H1 (cell line): ENCODE measurements around the gene SND1. TPM values are rescaled to one million over a fixed set of nuclear protein-coding genes. Genes with fewer than 3 reads are reported as not detected.

Source experiments
- CTCF ChIA-PET: fragments of 300-600 bp; sonication (Branson Sonifier 250); formaldehyde crosslinking; loops from one replicate; lab custom pipeline; 2021; ENCODE audit not compliant: partially characterized antibody; lab: Charles Lee
- POLR2A ChIA-PET: fragments of 300-600 bp; sonication (Branson Sonifier 250); formaldehyde crosslinking; loops from one replicate; lab custom pipeline; 2021; ENCODE audit warnings: inconsistent platforms; ENCODE audit not compliant: partially characterized antibody; lab: Charles Lee
- DNase-seq, 2 experiments: peaks; one replicate each; pipeline versions ENCODE4 v3.0.0 to v3.0.0-alpha.2; 2010 to 2022; ENCODE audit warnings: low spot score in 2 of 2, low read depth in 1 of 2, mixed read lengths in 1 of 2
- FAIRE-seq: peaks from 2 replicates; lab custom pipeline; 2011; peaks lifted over from hg19 to GRCh38; lab: Jason Lieb, UNC
- H2AFZ ChIP-seq: 2 replicates; pipeline ENCODE4 v1.8.1; 2012; ENCODE audit warnings: low read length, inconsistent platforms
- H2AK5ac ChIP-seq: 2 replicates; pipeline ENCODE4 v1.6.1; 2013; ENCODE audit warnings: low read depth, low read length
- H2BK120ac ChIP-seq: replicated peaks from 2 replicates; pipeline ENCODE3; 2013; ENCODE audit warnings: low read depth, low read length, inconsistent platforms
- H2BK12ac ChIP-seq: 2 replicates; pipeline ENCODE4 v1.6.1; 2013; ENCODE audit warnings: low read depth, low read length
- H2BK15ac ChIP-seq: 2 replicates; pipeline ENCODE4 v1.6.1; 2013; ENCODE audit warnings: low read length
- H2BK20ac ChIP-seq: 2 replicates; pipeline ENCODE4 v1.6.1; 2013; ENCODE audit warnings: low read length
- H2BK5ac ChIP-seq: 2 replicates; pipeline ENCODE4 v1.6.1; 2013; ENCODE audit warnings: low read depth, low read length
- H3K14ac ChIP-seq: 2 replicates; pipeline ENCODE4 v1.6.1; 2013; ENCODE audit warnings: inconsistent platforms; ENCODE audit not compliant: insufficient read length
- H3K18ac ChIP-seq: 2 replicates; pipeline ENCODE4 v1.6.1; 2013; ENCODE audit warnings: low read length; ENCODE audit errors: extremely low read depth
- H3K23ac ChIP-seq: 2 replicates; pipeline ENCODE4 v1.6.1; 2013; ENCODE audit warnings: inconsistent platforms; ENCODE audit not compliant: insufficient read length
- H3K23me2 ChIP-seq: 2 replicates; pipeline ENCODE4 v1.6.1; 2013; ENCODE audit warnings: low read depth, low read length
- H3K27ac ChIP-seq: 2 replicates; pipeline ENCODE4 v1.6.1; 2011; ENCODE audit warnings: low read depth, low read length, inconsistent platforms
- H3K27me3 ChIP-seq, 4 experiments: replicated peaks in 1 of 4; 1 replicate in 1 of 4; 2 replicates in 3 of 4; pipeline versions ENCODE4 v1.6.1 to v1.8.1; 2011 to 2013; ENCODE audit warnings: low read length in 3 of 4, mild to moderate bottlenecking in 3 of 4, inconsistent platforms in 2 of 4, mixed read lengths in 2 of 4, moderate library complexity in 1 of 4; ENCODE audit not compliant: control insufficient read depth in 3 of 4, insufficient read depth in 3 of 4; ENCODE audit errors: extremely low read depth in 1 of 4
- H3K36me3 ChIP-seq, 4 experiments: 2 replicates each; pipeline versions ENCODE4 v1.6.1 to v1.8.1; 2011 to 2013; ENCODE audit warnings: mild to moderate bottlenecking in 4 of 4, low read length in 3 of 4, moderate library complexity in 2 of 4, control low read depth in 1 of 4, inconsistent platforms in 1 of 4; ENCODE audit not compliant: insufficient read depth in 4 of 4, control insufficient read depth in 2 of 4
- H3K4ac ChIP-seq: replicated peaks from 2 replicates; pipeline ENCODE3; 2013; ENCODE audit warnings: low read length, low read depth, mixed read lengths, inconsistent platforms; ENCODE audit not compliant: insufficient read length
- H3K4me1 ChIP-seq, 4 experiments: replicated peaks in 1 of 4; 1 replicate in 1 of 4; 2 replicates in 3 of 4; pipeline versions ENCODE4 v1.6.1 to v1.8.1; 2011 to 2013; ENCODE audit warnings: low read length in 3 of 4, inconsistent platforms in 2 of 4, mixed read lengths in 1 of 4; ENCODE audit not compliant: insufficient read depth in 4 of 4, control insufficient read depth in 3 of 4
- H3K4me2 ChIP-seq, 2 experiments: 2 replicates each; pipeline versions ENCODE4 v1.6.1 to v1.8.1; 2011 to 2013; ENCODE audit warnings: low read depth in 2 of 2, low read length in 2 of 2, control low read depth in 1 of 2, inconsistent platforms in 1 of 2, mild to moderate bottlenecking in 1 of 2; ENCODE audit not compliant: insufficient read depth in 1 of 2
- H3K4me3 ChIP-seq, 4 experiments: fragments of 200-600, 300-600 bp in 1 of 4; sonication (generic), shearing (Covaris generic), sonication (Bioruptor Twin) in 1 of 4; 2 replicates each; pipeline versions ENCODE4 v1.5.1 to v1.8.1; 2011 to 2016; ENCODE audit warnings: low read length in 4 of 4, low read depth in 3 of 4, control low read depth in 2 of 4, inconsistent platforms in 2 of 4, mild to moderate bottlenecking in 2 of 4, mixed read lengths in 1 of 4, moderate library complexity in 1 of 4; ENCODE audit not compliant: insufficient read depth in 2 of 4; ENCODE audit errors: extremely low read depth in 1 of 4
- H3K56ac ChIP-seq: replicated peaks from 2 replicates; pipeline ENCODE3; 2013; ENCODE audit warnings: low read depth, mild to moderate bottlenecking, mixed read lengths, low read length, inconsistent platforms; ENCODE audit not compliant: insufficient read length
- H3K79me1 ChIP-seq: 2 replicates; pipeline ENCODE4 v1.6.1; 2013; ENCODE audit warnings: low read depth, low read length, control low read depth
- H3K79me2 ChIP-seq, 2 experiments: 2 replicates each; pipeline versions ENCODE4 v1.6.1 to v1.8.1; 2012 to 2013; ENCODE audit warnings: low read length in 2 of 2, mild to moderate bottlenecking in 2 of 2, inconsistent platforms in 1 of 2; ENCODE audit not compliant: insufficient read depth in 2 of 2, control insufficient read depth in 1 of 2
- H3K9ac ChIP-seq, 4 experiments: replicated peaks in 1 of 4; 1 replicate in 1 of 4; 2 replicates in 3 of 4; pipeline versions ENCODE4 v1.6.1 to v1.8.1; 2011 to 2013; ENCODE audit warnings: low read depth in 3 of 4, low read length in 3 of 4, control low read depth in 2 of 4, mild to moderate bottlenecking in 2 of 4, moderate library complexity in 2 of 4, inconsistent platforms in 1 of 4; ENCODE audit errors: extremely low read depth in 1 of 4
- H3K9me3 ChIP-seq, 2 experiments: 2 replicates each; pipeline versions ENCODE4 v1.6.1 to v1.8.1; 2012 to 2013; ENCODE audit warnings: mild to moderate bottlenecking in 2 of 2, moderate library complexity in 2 of 2, control low read depth in 1 of 2, inconsistent platforms in 1 of 2, low read depth in 1 of 2, low read length in 1 of 2, mixed read lengths in 1 of 2; ENCODE audit not compliant: insufficient read depth in 2 of 2
- H4K20me1 ChIP-seq, 2 experiments: replicated peaks in 1 of 2; 2 replicates each; pipeline versions ENCODE3 to v1.8.1; 2011 to 2013; ENCODE audit warnings: inconsistent platforms in 2 of 2, low read length in 2 of 2, mild to moderate bottlenecking in 1 of 2; ENCODE audit not compliant: insufficient read depth in 2 of 2, control insufficient read depth in 1 of 2
- H4K5ac ChIP-seq: 2 replicates; pipeline ENCODE4 v1.6.1; 2013; ENCODE audit warnings: low read length, low read depth, mixed read lengths, inconsistent platforms; ENCODE audit not compliant: insufficient read length
- H4K8ac ChIP-seq: 2 replicates; pipeline ENCODE4 v1.8.0; 2013; ENCODE audit warnings: mild to moderate bottlenecking, moderate library complexity, low read length, inconsistent platforms; ENCODE audit not compliant: insufficient read depth; ENCODE audit errors: extremely low read depth
- H4K91ac ChIP-seq: replicated peaks from 2 replicates; pipeline ENCODE3; 2013; ENCODE audit warnings: low read length, mixed read lengths, inconsistent platforms; ENCODE audit not compliant: insufficient read length
- EP300 ChIP-seq, 2 experiments: IDR thresholded peaks; 1 replicate in 1 of 2; 2 replicates in 1 of 2; pipeline ENCODE4 v1.6.1; 2011 to 2012; ENCODE audit warnings: low read depth in 2 of 2, low read length in 2 of 2, mild to moderate bottlenecking in 2 of 2, borderline replicate concordance in 1 of 2, inconsistent platforms in 1 of 2, moderate library complexity in 1 of 2
- GABPA ChIP-seq: IDR thresholded peaks from 2 replicates; pipeline ENCODE4 v1.6.1; 2011; ENCODE audit warnings: mild to moderate bottlenecking, low read length, moderate library complexity, borderline replicate concordance; ENCODE audit not compliant: insufficient read depth
- GTF2F1 ChIP-seq: IDR thresholded peaks from 2 replicates; pipeline ENCODE4 v1.6.1; 2012; ENCODE audit warnings: low read depth, low read length, improper control_type of control experiment, borderline replicate concordance
- HDAC2 ChIP-seq, 2 experiments: fragments of 300-600 bp in 1 of 2; sonication (generic) in 1 of 2; IDR thresholded peaks; 2 replicates each; pipeline ENCODE4 v1.6.1; 2011 to 2012; ENCODE audit warnings: low read depth in 2 of 2, low read length in 2 of 2, mild to moderate bottlenecking in 2 of 2, moderate library complexity in 2 of 2, borderline replicate concordance in 1 of 2, inconsistent platforms in 1 of 2
- HDAC6 ChIP-seq: IDR thresholded peaks from one replicate; pipeline ENCODE4 v1.7.1; 2012; ENCODE audit warnings: low read depth, mild to moderate bottlenecking, inconsistent platforms, low read length, moderate library complexity
- RBBP5 ChIP-seq: IDR thresholded peaks from 2 replicates; pipeline ENCODE4 v1.7.1; 2012; ENCODE audit warnings: low read depth, mild to moderate bottlenecking, inconsistent platforms, low read length, moderate library complexity, borderline replicate concordance
- SIN3A ChIP-seq, 2 experiments: IDR thresholded peaks in 1 of 2; conservative IDR thresholded peaks in 1 of 2; 2 replicates each; pipeline ENCODE4 v1.6.1; 2011 to 2012; ENCODE audit warnings: low read length in 2 of 2, improper control_type of control experiment in 1 of 2, low read depth in 1 of 2, mild to moderate bottlenecking in 1 of 2
- WGBS, 2 experiments: shearing (Covaris generic) in 1 of 2; methylation state at CpG; one replicate each; pipeline versions ENCODE4 v1.1.6 to v1.1.7; 2013 to 2015; ENCODE audit warnings: low lambda C conversion rate in 2 of 2, mixed read lengths in 2 of 2, inconsistent platforms in 1 of 2, low coverage in 1 of 2, missing lambda C conversion rate in 1 of 2; ENCODE audit not compliant: insufficient replicate concordance in 2 of 2, insufficient coverage in 1 of 2, insufficient read length in 1 of 2; ENCODE audit errors: extremely low coverage in 1 of 2, missing lambda C conversion rate in 1 of 2; 5-methylcytosine and 5-hydroxymethylcytosine counted together
- polyA plus RNA-seq, 7 experiments: library from polyadenylated mRNA; depleted of rRNA in 3 of 7; stranded (reverse) in 5 of 7; unstranded in 2 of 7; fragments of >200 nt in 5 of 7; fragments of 200-250 nt in 2 of 7; gene quantifications; 1 replicate in 5 of 7; 2 replicates in 1 of 7; 4 replicates in 1 of 7; pipeline versions ENCODE4 v1.2.1 to v1.2.3, GENCODE V29; 2011 to 2013; ENCODE audit warnings: missing spikeins in 2 of 7, mixed read lengths in 2 of 7
- total RNA-seq: library from RNA; stranded (reverse); fragmentation: NEBNext Ultra II Directional; extraction: Animal tissue kit (Norgen Biotek cat#: 25700); gene quantifications from 2 replicates; pipeline ENCODE4 v1.2.1, GENCODE V29; 2021
- TF ChIP-seq, protein P1 (sequence below): IDR thresholded peaks from 2 replicates; pipeline ENCODE4 v1.6.1; 2011; ENCODE audit warnings: low read length, improper control_type of control experiment

The SND1 gene
- total and polyA plus RNA-seq, 2 of the 8 experiments (the other 6 are each of a cell fraction or from before 2014, with no cell fraction given), result 122 to 290 TPM

DNA sequence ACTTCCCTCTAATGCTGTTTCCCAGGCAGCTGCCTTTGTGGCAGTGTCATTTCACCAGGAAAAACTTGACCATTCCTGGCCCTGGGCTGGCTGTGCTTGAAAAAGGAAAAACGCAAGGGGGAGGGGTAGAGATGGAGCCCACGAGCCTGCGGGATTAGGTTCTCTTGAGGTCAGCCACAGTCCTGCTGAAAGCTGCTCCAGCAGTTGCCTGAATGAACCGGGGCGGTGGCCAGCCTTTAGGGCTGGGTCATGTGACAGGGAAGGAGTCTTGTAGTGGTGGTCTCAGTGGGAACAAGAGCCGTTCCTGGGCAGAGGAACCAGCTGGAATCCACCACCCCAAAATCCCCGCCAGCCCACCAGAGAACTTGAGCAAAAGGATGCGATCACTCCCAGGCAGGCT lies 430.4 kb downstream of the SND1 start:
- Histone ChIP-seq H3K27me3 (no peaks in the 10 kb centered on the region), H2BK12ac (no peak overlapping the region), H4K5ac (no peak overlapping the region), H3K4me3 (no peak overlapping the region), H3K14ac (no peak overlapping the region), H2BK120ac (no peak overlapping the region), H3K36me3 (peaks cover 8 to 22% (median 21%) of the 10 kb centered on the region in 4 experiments; a peak in 5 of 8 replicates), H3K23me2 (peaks cover 2% of the 10 kb centered on the region; the same call in 1 of the 2 replicates), H4K91ac (no peak overlapping the region), H3K4me2 (no peak overlapping the region), H3K9ac (no peak overlapping the region), H2AK5ac (no peak overlapping the region), H3K4me1 (no peaks in the 10 kb centered on the region; a peak in 1 of 7 replicates), H3K9me3 (no peaks in the 10 kb centered on the region), H3K79me1 (no peaks in the 10 kb centered on the region; the same call in 1 of the 2 replicates), H3K4ac (no peak overlapping the region), H2BK5ac (no peak overlapping the region), H2AFZ (no peak overlapping the region), H3K56ac (no peak overlapping the region), H3K79me2 (no peaks in the 10 kb centered on the region), H4K20me1 (peaks cover 5 to 12% of the 10 kb centered on the region in 2 experiments), H2BK15ac (no peak overlapping the region), H2BK20ac (no peak overlapping the region), H3K23ac (no peak overlapping the region), H4K8ac (no peak overlapping the region), H3K18ac (no peak overlapping the region), H3K27ac (no peak overlapping the region)
- 90% methylated on average over 8 of the region's 8 CpGs; no CpG with 5 or more reads in 1 of the 2 experiments for WGBS, 2 experiments
- TF ChIP-seq HDAC2 (IDR thresholded peaks at IDR 0.05; ENCODE audit: borderline replicate concordance in 1 of 2, low read depth in 2 of 2, low read length in 2 of 2) (no peak), EP300 (IDR thresholded peaks at IDR 0.05; ENCODE audit: borderline replicate concordance in 1 of 2, low read depth in 2 of 2, low read length in 2 of 2) (no peak), SIN3A (conservative IDR thresholded peaks at IDR 0.05 in 1 of 2, IDR thresholded peaks at IDR 0.05 in 1 of 2; ENCODE audit: low read depth in 1 of 2, low read length in 2 of 2) (no peak), HDAC6 (no peak), GABPA (no peak), RBBP5 (no peak), GTF2F1 (no peak)
- TF ChIP-seq, protein P1, sequence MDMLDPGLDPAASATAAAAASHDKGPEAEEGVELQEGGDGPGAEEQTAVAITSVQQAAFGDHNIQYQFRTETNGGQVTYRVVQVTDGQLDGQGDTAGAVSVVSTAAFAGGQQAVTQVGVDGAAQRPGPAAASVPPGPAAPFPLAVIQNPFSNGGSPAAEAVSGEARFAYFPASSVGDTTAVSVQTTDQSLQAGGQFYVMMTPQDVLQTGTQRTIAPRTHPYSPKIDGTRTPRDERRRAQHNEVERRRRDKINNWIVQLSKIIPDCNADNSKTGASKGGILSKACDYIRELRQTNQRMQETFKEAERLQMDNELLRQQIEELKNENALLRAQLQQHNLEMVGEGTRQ, result no peak
- no peak for DNase-seq
- ChIA-PET CTCF (interaction anchor here (0.6 to 16.6 kb wide), 8 partner anchors 8 to 133 kb away, joined by 3 to 135 read pairs (median 4); no protein-coding TSS in a partner anchor), POLR2A (no interaction called here)
- FAIRE-seq, result no peak
